HEK293 (cell line): Measurements from ENCODE around the gene CPTP.

Experiments used
- OSR2 ChIP-seq: fragments of 450-650 bp; formaldehyde crosslinking; IDR thresholded peaks from 2 replicates; pipeline ENCODE4 v1.5.1; 2016; ENCODE audit warnings: missing biosample characterization, missing genetic modification characterization
- ZEB2 ChIP-seq: fragments of 450-650 bp; formaldehyde crosslinking; IDR thresholded peaks from 2 replicates; pipeline ENCODE4 v1.5.1; 2016; ENCODE audit warnings: missing biosample characterization, missing genetic modification characterization
- ZNF10 ChIP-seq: fragments of 450-650 bp; formaldehyde crosslinking; IDR thresholded peaks from 2 replicates; pipeline ENCODE4 v1.5.1; 2017; ENCODE audit warnings: missing biosample characterization, missing genetic modification characterization
- ZNF274 ChIP-seq, 2 experiments: fragments of 200-500 bp in 1 of 2; fragments of 450-650 bp in 1 of 2; sonication (Bioruptor generic) in 1 of 2; formaldehyde crosslinking in 1 of 2; IDR thresholded peaks; 2 replicates each; pipeline versions ENCODE4 v1.5.1 to v1.6.1; 2014 to 2016; ENCODE audit warnings: borderline replicate concordance in 1 of 2, inconsistent platforms in 1 of 2, low read length in 1 of 2, missing biosample characterization in 1 of 2, missing genetic modification characterization in 1 of 2
- ZNF626 ChIP-seq: fragments of 450-650 bp; sonication (Bioruptor Pico); formaldehyde crosslinking; IDR thresholded peaks from 2 replicates; pipeline ENCODE4 v1.5.1; 2018; ENCODE audit warnings: missing biosample characterization, missing genetic modification characterization, inconsistent platforms
- ZNF660 ChIP-seq: fragments of 450-650 bp; IDR thresholded peaks from 2 replicates; pipeline ENCODE4 v1.5.1; 2018; ENCODE audit warnings: missing biosample characterization, mild to moderate bottlenecking, missing genetic modification characterization
- TF ChIP-seq, protein P1 (sequence below): fragments of 450-650 bp; formaldehyde crosslinking; IDR thresholded peaks from 2 replicates; pipeline ENCODE4 v1.5.1; 2016; ENCODE audit warnings: missing biosample characterization, missing genetic modification characterization

DNA sequence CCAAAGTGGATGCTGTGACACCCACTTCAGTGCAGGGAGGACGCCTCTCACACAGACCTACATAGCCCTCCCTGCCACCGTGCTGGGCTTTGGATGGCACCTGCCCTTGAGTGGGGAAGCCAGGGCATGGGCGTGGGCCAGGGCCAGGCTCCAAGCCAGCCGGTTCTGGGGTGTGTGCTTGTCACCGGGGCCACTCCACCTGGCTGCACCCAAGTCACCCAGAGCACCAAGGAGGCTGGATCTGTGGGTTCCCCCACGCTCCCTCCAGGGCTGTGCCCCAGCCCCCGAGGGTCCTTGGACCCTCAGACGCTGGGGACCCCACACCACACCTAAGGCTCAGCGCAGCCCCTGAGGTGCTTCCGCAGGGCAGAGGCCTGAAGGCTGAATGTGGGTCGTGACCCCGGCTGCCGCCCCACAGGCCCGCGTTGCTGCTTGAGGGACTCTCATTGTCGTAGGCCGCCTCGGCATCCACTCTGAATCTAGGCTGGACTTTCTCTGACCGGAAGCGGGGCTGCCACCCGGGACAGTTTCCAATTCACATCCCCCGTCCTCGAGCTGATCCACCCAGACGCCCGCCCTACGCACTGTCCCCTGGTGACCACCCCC lies 32.3 kb downstream of the CPTP start:
- TF ChIP-seq, protein P1, sequence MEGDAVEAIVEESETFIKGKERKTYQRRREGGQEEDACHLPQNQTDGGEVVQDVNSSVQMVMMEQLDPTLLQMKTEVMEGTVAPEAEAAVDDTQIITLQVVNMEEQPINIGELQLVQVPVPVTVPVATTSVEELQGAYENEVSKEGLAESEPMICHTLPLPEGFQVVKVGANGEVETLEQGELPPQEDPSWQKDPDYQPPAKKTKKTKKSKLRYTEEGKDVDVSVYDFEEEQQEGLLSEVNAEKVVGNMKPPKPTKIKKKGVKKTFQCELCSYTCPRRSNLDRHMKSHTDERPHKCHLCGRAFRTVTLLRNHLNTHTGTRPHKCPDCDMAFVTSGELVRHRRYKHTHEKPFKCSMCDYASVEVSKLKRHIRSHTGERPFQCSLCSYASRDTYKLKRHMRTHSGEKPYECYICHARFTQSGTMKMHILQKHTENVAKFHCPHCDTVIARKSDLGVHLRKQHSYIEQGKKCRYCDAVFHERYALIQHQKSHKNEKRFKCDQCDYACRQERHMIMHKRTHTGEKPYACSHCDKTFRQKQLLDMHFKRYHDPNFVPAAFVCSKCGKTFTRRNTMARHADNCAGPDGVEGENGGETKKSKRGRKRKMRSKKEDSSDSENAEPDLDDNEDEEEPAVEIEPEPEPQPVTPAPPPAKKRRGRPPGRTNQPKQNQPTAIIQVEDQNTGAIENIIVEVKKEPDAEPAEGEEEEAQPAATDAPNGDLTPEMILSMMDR (tag by site-specific recombination) = no peak
- TF ChIP-seq ZNF626 (tag by site-specific recombination) = no peak
- TF ChIP-seq ZNF660 = no peak
- TF ChIP-seq ZNF274 (IDR thresholded peaks at IDR 0.05; ENCODE audit: low read length) = no peak
- no peak for TF ChIP-seq ZNF274 (tag by site-specific recombination; IDR thresholded peaks at IDR 0.05; ENCODE audit: borderline replicate concordance)
- no peak for TF ChIP-seq ZNF10
- TF ChIP-seq ZEB2 (tag by site-specific recombination) = no peak
- no peak for TF ChIP-seq OSR2 (tag by site-specific recombination)
